Stimulated activated CD8-positive, alpha-beta memory T cell treated with anti-CD3 and anti-CD28 coated beads, Interleukin-12 subunit alpha, Interleukin-12 subunit beta, amount 100 ng/mL, for 4 hours (primary cell): Measurements from ENCODE around the gene MAPK1.
"Not testable (repeated sequence)": the region's sequence is repeated elsewhere in the genome, so short reads cannot be mapped to it uniquely, and the experiment has no call there.

Experiments used
- DNase-seq: peaks from one replicate; pipeline ENCODE4 v3.0.0-alpha.2; 2020; ENCODE audit warnings: low read depth

Gene MAPK1

GRCh38 chr22:21881841-21882753 lies 14.7 kb upstream of the MAPK1 start:
- DNase-seq = no peak

- DNase-seq = no peak
Observed at GRCh38 chr22:21876486-21877176, 9.2 kb upstream of the MAPK1 start.

- not testable (repeated sequence) for DNase-seq
Observed at GRCh38 chr22:21874953-21875352, 7.5 kb upstream of the MAPK1 start.

- DNase-seq = no peak
Observed at GRCh38 chr22:21873619-21874018, 6.2 kb upstream of the MAPK1 start.

- DNase-seq = not testable (repeated sequence)
Observed at GRCh38 chr22:21872741-21873140, 5.3 kb upstream of the MAPK1 start.

- no peak for DNase-seq
Observed at GRCh38 chr22:21868651-21869050, 1.2 kb upstream of the MAPK1 start.

- DNase-seq = peak; percentile 8
Observed at GRCh38 chr22:21866833-21867527, 465 bp downstream of the MAPK1 start.

- no peak for DNase-seq
Observed at GRCh38 chr22:21865041-21865440, 2.4 kb downstream of the MAPK1 start.

GRCh38 chr22:21862386-21863245 lies 4.8 kb downstream of the MAPK1 start:
- DNase-seq = no peak

GRCh38 chr22:21861851-21862250 lies 5.6 kb downstream of the MAPK1 start:
- no peak for DNase-seq

- no peak for DNase-seq
Observed at GRCh38 chr22:21861264-21861848, 6.1 kb downstream of the MAPK1 start.

GRCh38 chr22:21860491-21861039 lies 6.9 kb downstream of the MAPK1 start:
- no peak for DNase-seq

- no peak for DNase-seq
Observed at GRCh38 chr22:21858025-21858764, 9.2 kb downstream of the MAPK1 start.

GRCh38 chr22:21857481-21857914 lies 9.9 kb downstream of the MAPK1 start:
- no peak for DNase-seq

- no peak for DNase-seq
Observed at GRCh38 chr22:21856868-21857267, 10.6 kb downstream of the MAPK1 start.

- DNase-seq = no peak
Observed at GRCh38 chr22:21856197-21856596, 11.2 kb downstream of the MAPK1 start.

GRCh38 chr22:21855676-21856075 lies 11.8 kb downstream of the MAPK1 start:
- no peak for DNase-seq

- no peak for DNase-seq
Observed at GRCh38 chr22:21850660-21851059, 16.8 kb downstream of the MAPK1 start.

- no peak for DNase-seq
Observed at GRCh38 chr22:21849489-21849888, 18.0 kb downstream of the MAPK1 start.

GRCh38 chr22:21848057-21848456 lies 19.4 kb downstream of the MAPK1 start:
- DNase-seq = not testable (repeated sequence)
